H1 (cell line): ENCODE results near the gene IFT122. TPM values are rescaled to one million over a fixed set of nuclear protein-coding genes. Genes with fewer than 3 reads are reported as not detected.
"Not testable (repeated sequence)": the region's sequence is repeated elsewhere in the genome, so short reads cannot be mapped to it uniquely, and the experiment has no call there.

Source experiments
- CTCF ChIA-PET: fragments of 300-600 bp; sonication (Branson Sonifier 250); formaldehyde crosslinking; loops from one replicate; lab custom pipeline; 2021; ENCODE audit not compliant: partially characterized antibody; lab: Charles Lee
- POLR2A ChIA-PET: fragments of 300-600 bp; sonication (Branson Sonifier 250); formaldehyde crosslinking; loops from one replicate; lab custom pipeline; 2021; ENCODE audit warnings: inconsistent platforms; ENCODE audit not compliant: partially characterized antibody; lab: Charles Lee
- DNase-seq, 2 experiments: peaks; one replicate each; pipeline versions ENCODE4 v3.0.0 to v3.0.0-alpha.2; 2010 to 2022; ENCODE audit warnings: low spot score in 2 of 2, low read depth in 1 of 2, mixed read lengths in 1 of 2
- FAIRE-seq: peaks from 2 replicates; lab custom pipeline; 2011; peaks lifted over from hg19 to GRCh38; lab: Jason Lieb, UNC
- H2AFZ ChIP-seq: 2 replicates; pipeline ENCODE4 v1.8.1; 2012; ENCODE audit warnings: low read length, inconsistent platforms
- H2AK5ac ChIP-seq: 2 replicates; pipeline ENCODE4 v1.6.1; 2013; ENCODE audit warnings: low read depth, low read length
- H2BK120ac ChIP-seq: replicated peaks from 2 replicates; pipeline ENCODE3; 2013; ENCODE audit warnings: low read depth, low read length, inconsistent platforms
- H2BK12ac ChIP-seq: 2 replicates; pipeline ENCODE4 v1.6.1; 2013; ENCODE audit warnings: low read depth, low read length
- H2BK15ac ChIP-seq: 2 replicates; pipeline ENCODE4 v1.6.1; 2013; ENCODE audit warnings: low read length
- H2BK20ac ChIP-seq: 2 replicates; pipeline ENCODE4 v1.6.1; 2013; ENCODE audit warnings: low read length
- H2BK5ac ChIP-seq: 2 replicates; pipeline ENCODE4 v1.6.1; 2013; ENCODE audit warnings: low read depth, low read length
- H3K14ac ChIP-seq: 2 replicates; pipeline ENCODE4 v1.6.1; 2013; ENCODE audit warnings: inconsistent platforms; ENCODE audit not compliant: insufficient read length
- H3K18ac ChIP-seq: 2 replicates; pipeline ENCODE4 v1.6.1; 2013; ENCODE audit warnings: low read length; ENCODE audit errors: extremely low read depth
- H3K23ac ChIP-seq: 2 replicates; pipeline ENCODE4 v1.6.1; 2013; ENCODE audit warnings: inconsistent platforms; ENCODE audit not compliant: insufficient read length
- H3K23me2 ChIP-seq: 2 replicates; pipeline ENCODE4 v1.6.1; 2013; ENCODE audit warnings: low read depth, low read length
- H3K27ac ChIP-seq: 2 replicates; pipeline ENCODE4 v1.6.1; 2011; ENCODE audit warnings: low read depth, low read length, inconsistent platforms
- H3K27me3 ChIP-seq, 4 experiments: replicated peaks in 1 of 4; 1 replicate in 1 of 4; 2 replicates in 3 of 4; pipeline versions ENCODE4 v1.6.1 to v1.8.1; 2011 to 2013; ENCODE audit warnings: low read length in 3 of 4, mild to moderate bottlenecking in 3 of 4, inconsistent platforms in 2 of 4, mixed read lengths in 2 of 4, moderate library complexity in 1 of 4; ENCODE audit not compliant: control insufficient read depth in 3 of 4, insufficient read depth in 3 of 4; ENCODE audit errors: extremely low read depth in 1 of 4
- H3K36me3 ChIP-seq, 4 experiments: 2 replicates each; pipeline versions ENCODE4 v1.6.1 to v1.8.1; 2011 to 2013; ENCODE audit warnings: mild to moderate bottlenecking in 4 of 4, low read length in 3 of 4, moderate library complexity in 2 of 4, control low read depth in 1 of 4, inconsistent platforms in 1 of 4; ENCODE audit not compliant: insufficient read depth in 4 of 4, control insufficient read depth in 2 of 4
- H3K4ac ChIP-seq: replicated peaks from 2 replicates; pipeline ENCODE3; 2013; ENCODE audit warnings: low read length, low read depth, mixed read lengths, inconsistent platforms; ENCODE audit not compliant: insufficient read length
- H3K4me1 ChIP-seq, 4 experiments: replicated peaks in 1 of 4; 1 replicate in 1 of 4; 2 replicates in 3 of 4; pipeline versions ENCODE4 v1.6.1 to v1.8.1; 2011 to 2013; ENCODE audit warnings: low read length in 3 of 4, inconsistent platforms in 2 of 4, mixed read lengths in 1 of 4; ENCODE audit not compliant: insufficient read depth in 4 of 4, control insufficient read depth in 3 of 4
- H3K4me2 ChIP-seq, 2 experiments: 2 replicates each; pipeline versions ENCODE4 v1.6.1 to v1.8.1; 2011 to 2013; ENCODE audit warnings: low read depth in 2 of 2, low read length in 2 of 2, control low read depth in 1 of 2, inconsistent platforms in 1 of 2, mild to moderate bottlenecking in 1 of 2; ENCODE audit not compliant: insufficient read depth in 1 of 2
- H3K4me3 ChIP-seq, 4 experiments: fragments of 200-600, 300-600 bp in 1 of 4; sonication (generic), shearing (Covaris generic), sonication (Bioruptor Twin) in 1 of 4; 2 replicates each; pipeline versions ENCODE4 v1.5.1 to v1.8.1; 2011 to 2016; ENCODE audit warnings: low read length in 4 of 4, low read depth in 3 of 4, control low read depth in 2 of 4, inconsistent platforms in 2 of 4, mild to moderate bottlenecking in 2 of 4, mixed read lengths in 1 of 4, moderate library complexity in 1 of 4; ENCODE audit not compliant: insufficient read depth in 2 of 4; ENCODE audit errors: extremely low read depth in 1 of 4
- H3K56ac ChIP-seq: replicated peaks from 2 replicates; pipeline ENCODE3; 2013; ENCODE audit warnings: low read depth, mild to moderate bottlenecking, mixed read lengths, low read length, inconsistent platforms; ENCODE audit not compliant: insufficient read length
- H3K79me1 ChIP-seq: 2 replicates; pipeline ENCODE4 v1.6.1; 2013; ENCODE audit warnings: low read depth, low read length, control low read depth
- H3K79me2 ChIP-seq, 2 experiments: 2 replicates each; pipeline versions ENCODE4 v1.6.1 to v1.8.1; 2012 to 2013; ENCODE audit warnings: low read length in 2 of 2, mild to moderate bottlenecking in 2 of 2, inconsistent platforms in 1 of 2; ENCODE audit not compliant: insufficient read depth in 2 of 2, control insufficient read depth in 1 of 2
- H3K9ac ChIP-seq, 4 experiments: replicated peaks in 1 of 4; 1 replicate in 1 of 4; 2 replicates in 3 of 4; pipeline versions ENCODE4 v1.6.1 to v1.8.1; 2011 to 2013; ENCODE audit warnings: low read depth in 3 of 4, low read length in 3 of 4, control low read depth in 2 of 4, mild to moderate bottlenecking in 2 of 4, moderate library complexity in 2 of 4, inconsistent platforms in 1 of 4; ENCODE audit errors: extremely low read depth in 1 of 4
- H3K9me3 ChIP-seq, 2 experiments: 2 replicates each; pipeline versions ENCODE4 v1.6.1 to v1.8.1; 2012 to 2013; ENCODE audit warnings: mild to moderate bottlenecking in 2 of 2, moderate library complexity in 2 of 2, control low read depth in 1 of 2, inconsistent platforms in 1 of 2, low read depth in 1 of 2, low read length in 1 of 2, mixed read lengths in 1 of 2; ENCODE audit not compliant: insufficient read depth in 2 of 2
- H4K20me1 ChIP-seq, 2 experiments: replicated peaks in 1 of 2; 2 replicates each; pipeline versions ENCODE3 to v1.8.1; 2011 to 2013; ENCODE audit warnings: inconsistent platforms in 2 of 2, low read length in 2 of 2, mild to moderate bottlenecking in 1 of 2; ENCODE audit not compliant: insufficient read depth in 2 of 2, control insufficient read depth in 1 of 2
- H4K5ac ChIP-seq: 2 replicates; pipeline ENCODE4 v1.6.1; 2013; ENCODE audit warnings: low read length, low read depth, mixed read lengths, inconsistent platforms; ENCODE audit not compliant: insufficient read length
- H4K8ac ChIP-seq: 2 replicates; pipeline ENCODE4 v1.8.0; 2013; ENCODE audit warnings: mild to moderate bottlenecking, moderate library complexity, low read length, inconsistent platforms; ENCODE audit not compliant: insufficient read depth; ENCODE audit errors: extremely low read depth
- H4K91ac ChIP-seq: replicated peaks from 2 replicates; pipeline ENCODE3; 2013; ENCODE audit warnings: low read length, mixed read lengths, inconsistent platforms; ENCODE audit not compliant: insufficient read length
- WGBS, 2 experiments: shearing (Covaris generic) in 1 of 2; methylation state at CpG; one replicate each; pipeline versions ENCODE4 v1.1.6 to v1.1.7; 2013 to 2015; ENCODE audit warnings: low lambda C conversion rate in 2 of 2, mixed read lengths in 2 of 2, inconsistent platforms in 1 of 2, low coverage in 1 of 2, missing lambda C conversion rate in 1 of 2; ENCODE audit not compliant: insufficient replicate concordance in 2 of 2, insufficient coverage in 1 of 2, insufficient read length in 1 of 2; ENCODE audit errors: extremely low coverage in 1 of 2, missing lambda C conversion rate in 1 of 2; 5-methylcytosine and 5-hydroxymethylcytosine counted together
- polyA plus RNA-seq, 7 experiments: library from polyadenylated mRNA; depleted of rRNA in 3 of 7; stranded (reverse) in 5 of 7; unstranded in 2 of 7; fragments of >200 nt in 5 of 7; fragments of 200-250 nt in 2 of 7; gene quantifications; 1 replicate in 5 of 7; 2 replicates in 1 of 7; 4 replicates in 1 of 7; pipeline versions ENCODE4 v1.2.1 to v1.2.3, GENCODE V29; 2011 to 2013; ENCODE audit warnings: missing spikeins in 2 of 7, mixed read lengths in 2 of 7
- total RNA-seq: library from RNA; stranded (reverse); fragmentation: NEBNext Ultra II Directional; extraction: Animal tissue kit (Norgen Biotek cat#: 25700); gene quantifications from 2 replicates; pipeline ENCODE4 v1.2.1, GENCODE V29; 2021

Gene IFT122
- total and polyA plus RNA-seq, 2 of the 8 experiments (the other 6 are each of a cell fraction or from before 2014, with no cell fraction given), result 23.7 to 25.1 TPM

DNA sequence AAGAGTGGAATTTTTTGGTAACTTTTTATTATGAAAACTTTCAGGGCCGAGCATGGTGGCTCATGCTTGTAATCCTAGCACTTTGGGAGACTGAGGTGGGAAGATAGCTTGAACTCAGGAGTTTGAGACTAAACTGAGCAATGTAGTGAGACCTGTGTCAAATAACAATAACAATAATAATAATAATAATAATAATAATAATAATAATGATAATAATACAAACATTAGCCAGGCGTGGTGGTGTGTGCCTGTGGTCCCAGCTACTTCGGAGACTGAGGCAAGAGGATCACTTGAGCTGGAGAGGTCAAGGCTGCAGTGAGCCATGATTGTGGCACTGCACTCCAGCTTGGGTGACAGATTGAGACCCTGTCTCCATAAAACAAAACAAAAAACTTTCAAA, 105.9 kb downstream of the IFT122 start:
- H2BK5ac ChIP-seq, H3K79me2 ChIP-seq, H3K4me2 ChIP-seq, H3K9me3 ChIP-seq, H3K27me3 ChIP-seq, H3K36me3 ChIP-seq, H3K18ac ChIP-seq, H2AK5ac ChIP-seq, H2BK12ac ChIP-seq, H3K4me3 ChIP-seq, H4K91ac ChIP-seq, H4K20me1 ChIP-seq, H3K4ac ChIP-seq, H3K79me1 ChIP-seq, H2BK15ac ChIP-seq, H3K23me2 ChIP-seq, H3K23ac ChIP-seq, FAIRE-seq, H3K56ac ChIP-seq, H4K5ac ChIP-seq, DNase-seq, H3K27ac ChIP-seq, H3K9ac ChIP-seq, H2AFZ ChIP-seq, H3K14ac ChIP-seq, H2BK20ac ChIP-seq, POLR2A ChIA-PET, H2BK120ac ChIP-seq, H4K8ac ChIP-seq: not testable (repeated sequence)
- peaks cover 0 to 12% (median 5%) of the 10 kb centered on the region in 4 experiments; a peak in 6 of 7 replicates for H3K4me1 ChIP-seq
- 94% methylated on average over 3 of the region's 3 CpGs; no CpG with 5 or more reads in 1 of the 2 experiments for WGBS, 2 experiments
- CTCF ChIA-PET, result interaction anchor here (0.7 kb wide), 1 partner anchor 162 kb away, joined by 3 read pairs; no protein-coding TSS in a partner anchor
